PC-9 (cell line): Measurements from ENCODE around the gene CREG1.

Source experiments
- EZH2 ChIP-seq: fragments of 200-600 bp; sonication (generic); IDR thresholded peaks from 2 replicates; pipeline ENCODE4 v1.8.0; 2017; ENCODE audit warnings: antibody characterized with exemption, low read depth
- TF ChIP-seq, protein P1 (sequence below): fragments of 200-600 bp; sonication (generic); conservative IDR thresholded peaks from 2 replicates; pipeline ENCODE4 v1.6.1; 2017; ENCODE audit warnings: mixed run types, antibody characterized with exemption, mild to moderate bottlenecking, moderate library complexity

DNA sequence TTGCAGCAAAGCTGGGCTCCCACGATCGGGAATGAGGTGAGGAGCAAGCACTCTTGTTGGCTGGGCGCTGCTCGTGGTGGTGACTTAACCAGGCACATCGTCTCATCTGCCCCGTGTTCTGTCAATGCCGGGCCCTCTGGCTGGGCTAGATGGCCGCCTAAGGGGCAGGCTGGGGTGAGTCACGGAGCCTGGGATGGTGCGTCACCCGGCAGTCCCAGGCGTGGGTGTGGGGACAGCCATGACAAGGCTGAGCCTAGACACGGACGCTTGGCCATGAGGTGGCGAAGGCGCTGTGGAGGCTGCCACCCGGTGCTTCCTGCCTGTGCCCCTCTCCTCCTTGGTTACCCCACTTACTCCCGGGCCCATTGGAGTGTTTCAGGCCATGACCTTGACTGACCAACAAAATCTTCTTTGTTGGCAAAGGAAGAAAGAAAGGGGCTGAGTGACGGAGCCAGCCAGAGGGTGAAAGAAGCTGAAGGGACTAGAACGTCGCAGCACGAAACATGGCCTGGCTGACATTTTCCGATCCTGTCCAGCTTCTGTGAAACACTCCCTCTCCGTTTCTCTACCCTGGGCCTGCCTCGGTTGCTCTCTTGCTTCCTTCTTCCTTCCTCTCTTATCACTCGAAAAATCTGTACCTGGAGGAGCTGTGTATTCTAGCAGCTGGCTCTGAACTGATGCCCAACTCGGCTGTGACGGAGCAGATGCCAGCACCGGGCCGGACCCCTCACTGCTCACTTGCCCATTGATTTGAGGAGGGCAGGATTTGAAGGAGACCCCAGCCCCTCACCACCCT, 35.8 kb downstream of the CREG1 start:
- TF ChIP-seq, protein P1, sequence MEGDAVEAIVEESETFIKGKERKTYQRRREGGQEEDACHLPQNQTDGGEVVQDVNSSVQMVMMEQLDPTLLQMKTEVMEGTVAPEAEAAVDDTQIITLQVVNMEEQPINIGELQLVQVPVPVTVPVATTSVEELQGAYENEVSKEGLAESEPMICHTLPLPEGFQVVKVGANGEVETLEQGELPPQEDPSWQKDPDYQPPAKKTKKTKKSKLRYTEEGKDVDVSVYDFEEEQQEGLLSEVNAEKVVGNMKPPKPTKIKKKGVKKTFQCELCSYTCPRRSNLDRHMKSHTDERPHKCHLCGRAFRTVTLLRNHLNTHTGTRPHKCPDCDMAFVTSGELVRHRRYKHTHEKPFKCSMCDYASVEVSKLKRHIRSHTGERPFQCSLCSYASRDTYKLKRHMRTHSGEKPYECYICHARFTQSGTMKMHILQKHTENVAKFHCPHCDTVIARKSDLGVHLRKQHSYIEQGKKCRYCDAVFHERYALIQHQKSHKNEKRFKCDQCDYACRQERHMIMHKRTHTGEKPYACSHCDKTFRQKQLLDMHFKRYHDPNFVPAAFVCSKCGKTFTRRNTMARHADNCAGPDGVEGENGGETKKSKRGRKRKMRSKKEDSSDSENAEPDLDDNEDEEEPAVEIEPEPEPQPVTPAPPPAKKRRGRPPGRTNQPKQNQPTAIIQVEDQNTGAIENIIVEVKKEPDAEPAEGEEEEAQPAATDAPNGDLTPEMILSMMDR, result no peak
- no peak for TF ChIP-seq EZH2
